ENCODE data around the gene SERPINI2.
"Not testable (repeated sequence)": the region's sequence is repeated elsewhere in the genome, so short reads cannot be mapped to it uniquely, and the experiment has no call there.

Gene SERPINI2

DNA sequence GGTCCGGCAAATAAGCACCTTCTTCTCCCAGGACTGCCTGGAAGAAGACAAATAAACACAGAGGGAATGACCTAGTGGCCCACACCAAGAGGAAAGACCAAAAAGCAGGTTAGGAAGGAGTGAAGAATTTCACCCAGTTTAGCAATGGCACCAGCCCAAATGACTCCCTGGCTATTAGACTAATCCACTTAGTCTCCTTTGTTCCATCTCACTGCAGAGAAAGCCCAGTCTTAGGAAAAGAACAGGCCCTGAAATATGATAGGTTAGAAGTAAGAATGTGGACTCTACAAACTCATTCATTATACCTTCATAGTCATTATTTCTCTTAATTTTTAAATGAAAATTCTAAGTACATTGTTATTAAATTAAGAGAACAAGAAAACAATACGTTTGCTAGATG lies 23.2 kb downstream of the SERPINI2 start:
- DNase-seq, result no peak
- intact Hi-C loops (cut with DNase I), result no loop called here

DNA sequence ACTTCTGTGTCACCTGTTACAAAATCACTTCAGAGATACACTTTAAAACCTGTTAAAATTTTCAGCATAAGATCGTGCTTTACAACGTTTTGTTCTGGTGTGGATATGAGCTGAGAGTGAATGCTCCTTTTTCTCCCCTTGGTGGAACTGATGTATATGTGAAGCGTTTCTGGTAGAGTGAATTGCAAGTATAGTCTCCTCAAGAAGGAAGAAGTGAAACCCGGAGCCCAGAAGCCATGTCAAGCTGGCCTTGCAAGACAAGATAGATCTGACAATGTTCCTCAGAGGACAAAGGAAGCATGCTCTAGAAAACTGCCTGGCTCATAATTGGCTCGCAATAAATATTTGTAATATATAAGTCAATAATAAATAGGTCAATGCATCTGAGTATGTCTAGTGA lies 23.6 kb downstream of the SERPINI2 start:
- no peak for DNase-seq
- intact Hi-C loops (cut with DNase I), result no loop called here

DNA sequence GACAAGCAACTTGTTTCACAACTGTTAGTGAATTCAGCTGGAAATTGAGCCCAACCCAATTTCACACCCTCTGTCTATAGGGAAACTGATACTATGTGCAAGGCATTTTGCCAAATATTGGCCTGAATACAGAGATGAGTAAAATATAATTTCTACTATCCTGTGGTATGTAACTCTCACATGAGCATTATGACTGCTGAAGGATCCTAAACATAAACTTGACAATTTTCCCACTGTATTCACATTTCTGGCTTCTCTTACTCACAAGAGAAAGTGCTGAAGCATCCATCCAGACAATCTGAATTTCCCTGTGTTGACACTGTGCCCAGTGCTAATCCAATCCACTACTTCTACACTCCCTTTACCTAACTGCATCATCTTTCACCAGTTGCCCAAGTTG lies 28.4 kb downstream of the SERPINI2 start:
- intact Hi-C loops (cut with DNase I), result no loop called here
- DNase-seq, result no peak

DNA sequence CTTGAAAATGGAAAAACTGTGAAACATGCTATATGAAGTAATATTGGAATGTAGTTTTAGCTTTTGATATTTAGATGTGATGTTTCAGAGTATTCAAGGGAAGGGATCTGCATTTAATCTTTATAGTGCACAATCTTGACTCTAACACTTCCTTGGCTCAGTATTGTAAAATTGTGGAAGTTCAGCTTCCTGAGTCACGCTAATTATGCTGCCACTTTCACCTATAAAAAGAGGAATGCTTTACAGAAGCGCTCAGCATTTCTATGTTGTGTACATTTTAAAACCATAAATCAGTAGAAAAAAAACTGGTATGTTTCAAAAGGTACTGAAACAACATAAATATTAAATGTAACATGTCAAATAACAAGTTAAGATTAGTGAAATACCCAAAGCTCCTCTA lies 32.6 kb downstream of the SERPINI2 start:
- intact Hi-C loops (cut with DNase I), result no loop called here
- no peak for DNase-seq

DNA sequence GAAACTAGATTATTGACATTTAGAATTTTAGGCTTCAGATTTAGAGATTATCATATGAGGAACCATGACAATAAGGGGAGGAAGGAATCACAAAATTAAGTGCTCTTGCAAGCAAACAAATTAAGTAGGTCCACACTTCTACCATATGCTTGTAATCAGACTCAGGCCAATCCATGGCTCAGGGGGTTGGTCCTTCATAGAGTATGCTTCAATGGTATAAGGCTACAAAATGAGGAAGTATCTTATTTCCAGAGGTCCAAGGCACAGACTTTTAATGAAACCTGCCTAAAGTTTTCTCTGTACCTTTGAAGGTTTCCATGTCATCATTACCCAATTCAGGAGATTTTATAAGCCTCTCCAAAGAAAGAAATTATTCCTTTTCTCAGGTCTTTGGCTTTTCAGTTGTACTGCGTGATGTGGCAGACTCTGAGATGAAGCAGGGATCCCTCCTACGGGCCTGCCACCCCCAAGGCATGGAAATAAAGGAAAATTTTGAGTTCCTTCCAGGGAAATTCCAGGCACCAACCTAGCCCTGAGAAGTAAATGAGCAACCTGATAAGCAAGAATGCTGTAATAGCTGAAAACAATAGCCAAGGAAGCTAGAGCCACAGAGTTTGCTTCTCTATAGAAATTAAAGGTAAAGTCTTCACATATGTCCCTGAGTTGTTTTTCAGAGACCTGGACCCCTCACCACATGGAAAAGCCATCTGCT lies 36.3 kb downstream of the SERPINI2 start:
- no peak for DNase-seq
- intact Hi-C loops (cut with DNase I), result no loop called here

DNA sequence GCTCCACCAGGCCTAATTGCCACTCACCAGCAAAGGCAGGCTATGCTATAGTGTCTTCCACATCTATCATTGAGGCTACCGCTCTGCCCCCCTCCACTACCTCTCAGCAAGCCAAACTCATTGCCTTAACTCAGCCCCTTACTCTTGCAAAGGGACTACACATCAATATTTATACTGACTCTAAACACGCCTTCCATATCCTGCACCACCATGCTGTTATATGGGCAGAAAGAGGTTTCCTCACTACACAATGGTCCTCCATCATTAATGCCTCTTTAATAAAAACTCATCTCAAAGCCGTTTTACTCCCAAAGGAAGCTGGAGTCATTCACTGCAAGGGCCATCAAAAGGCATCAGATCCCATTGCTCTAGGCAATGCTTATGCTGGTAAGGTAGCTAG lies 46.9 kb downstream of the SERPINI2 start:
- intact Hi-C loops (cut with DNase I); DNase-seq: not testable (repeated sequence)

DNA sequence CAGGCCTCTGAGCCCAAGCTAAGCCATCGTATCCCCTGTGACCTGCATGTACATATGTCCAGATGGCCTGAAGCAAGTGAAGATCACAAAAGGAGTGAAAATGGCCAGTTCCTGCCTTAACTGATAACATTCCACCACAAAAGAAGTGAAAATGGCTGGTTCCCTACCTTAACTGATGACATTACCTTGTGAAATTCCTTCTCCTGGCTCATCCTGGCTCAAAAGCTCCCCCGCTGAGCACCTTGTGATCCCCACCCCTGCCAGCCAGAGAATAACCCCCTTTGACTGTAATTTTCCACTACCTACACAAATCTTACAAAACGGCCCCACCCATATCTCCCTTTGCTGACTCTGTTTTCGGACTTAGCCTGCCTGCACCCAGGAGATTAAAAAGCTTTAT lies 51.4 kb downstream of the SERPINI2 start:
- intact Hi-C loops (cut with DNase I); DNase-seq: not testable (repeated sequence)

DNA sequence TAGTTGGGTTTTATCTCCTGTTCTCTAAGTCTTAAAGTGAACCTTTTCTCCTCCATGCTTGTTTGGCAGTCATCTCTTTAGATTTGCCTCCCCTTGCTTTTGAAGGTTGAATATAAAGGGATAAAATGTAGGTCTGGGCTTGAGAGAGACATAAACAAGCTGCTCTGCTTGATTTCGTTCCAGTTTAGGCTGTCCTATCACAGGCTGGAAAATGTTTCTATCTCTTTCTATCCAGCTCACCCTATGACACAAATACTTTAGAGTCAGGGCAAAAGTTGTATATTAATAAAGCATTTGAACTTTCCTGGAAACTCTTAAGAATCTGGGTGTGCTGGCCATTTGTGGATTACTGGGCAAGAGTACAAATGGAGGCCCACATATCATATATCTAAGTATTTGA lies 64.2 kb downstream of the SERPINI2 start:
- no peak for DNase-seq
- intact Hi-C loops (cut with DNase I), result loop anchor here (5.0 to 10.0 kb wide), 2 partner anchors 333 to 625 kb away; no protein-coding TSS in a partner anchor

DNA sequence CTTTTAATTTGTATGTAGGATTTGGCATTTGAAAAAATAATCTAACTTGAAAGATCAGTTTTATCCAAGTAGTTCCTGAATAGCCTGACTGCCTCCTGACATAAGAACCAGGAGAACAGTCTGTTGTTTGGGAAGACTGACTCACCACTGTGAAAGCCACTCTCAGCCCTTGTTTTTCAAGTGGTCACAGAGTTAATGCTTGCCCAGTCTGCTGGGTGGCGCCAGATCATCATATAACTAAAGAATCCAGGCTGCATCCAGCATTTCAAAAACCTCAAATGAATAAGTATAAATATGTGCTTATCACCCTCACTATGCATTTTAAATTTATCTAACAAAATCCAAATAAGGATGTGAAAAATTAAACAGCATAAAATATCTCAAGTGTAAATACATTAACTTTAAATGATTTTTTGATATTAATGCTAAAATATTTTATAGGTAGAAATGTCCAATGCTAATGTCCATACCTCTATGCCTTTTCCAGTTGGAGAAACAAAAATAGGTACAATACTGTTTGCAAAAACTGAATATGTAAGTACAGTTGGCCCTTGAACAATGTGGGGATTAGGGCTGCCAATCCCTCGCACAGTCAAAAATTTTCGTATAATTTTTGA lies 66.9 kb downstream of the SERPINI2 start:
- DNase-seq, result peak; percentile 32 to 94 (median 62)
- intact Hi-C loops (cut with DNase I), result loop anchor here (1.0 to 10.0 kb wide), 4 partner anchors 277 to 628 kb away; no protein-coding TSS in a partner anchor

DNA sequence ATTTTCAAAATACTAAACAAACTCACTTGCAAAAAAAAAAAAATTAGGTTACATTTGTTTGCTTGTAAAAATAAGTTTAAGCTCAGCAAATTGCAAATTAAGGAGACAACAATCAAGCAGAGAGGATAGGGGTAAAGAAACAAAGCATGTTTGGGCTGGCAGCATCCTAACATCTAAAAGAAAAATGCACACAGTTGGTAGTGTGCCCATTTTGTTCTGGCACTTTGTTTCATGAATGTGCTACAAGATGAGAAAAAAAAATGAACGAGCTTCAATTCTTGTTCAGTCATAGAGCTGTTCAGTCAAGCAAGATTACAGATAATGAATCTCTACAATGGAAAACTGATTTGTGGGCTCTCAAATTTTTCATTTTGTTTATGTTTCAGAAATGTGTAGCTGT lies 76.0 kb downstream of the SERPINI2 start:
- no peak for DNase-seq
- intact Hi-C loops (cut with DNase I), result no loop called here

DNA sequence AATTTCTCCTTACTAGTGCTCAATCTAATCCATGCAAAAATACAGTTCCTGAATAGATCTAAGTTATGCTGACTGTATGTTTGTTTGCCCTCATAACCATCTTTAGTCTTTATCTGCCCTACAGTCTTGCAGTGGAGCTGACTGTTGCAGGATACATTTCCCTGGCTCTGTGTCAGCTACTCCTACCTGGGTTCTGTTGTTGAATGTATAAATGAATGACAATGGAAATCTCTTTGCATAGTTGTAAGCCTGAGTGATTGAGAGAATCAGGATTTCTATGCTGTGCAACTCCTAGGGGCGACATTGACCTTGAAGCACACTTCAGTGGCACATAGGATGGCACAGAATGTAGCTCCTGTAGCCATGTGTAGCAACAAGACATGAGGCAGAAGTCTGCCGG lies 77.8 kb downstream of the SERPINI2 start:
- DNase-seq, result no peak
- intact Hi-C loops (cut with DNase I), result no loop called here

DNA sequence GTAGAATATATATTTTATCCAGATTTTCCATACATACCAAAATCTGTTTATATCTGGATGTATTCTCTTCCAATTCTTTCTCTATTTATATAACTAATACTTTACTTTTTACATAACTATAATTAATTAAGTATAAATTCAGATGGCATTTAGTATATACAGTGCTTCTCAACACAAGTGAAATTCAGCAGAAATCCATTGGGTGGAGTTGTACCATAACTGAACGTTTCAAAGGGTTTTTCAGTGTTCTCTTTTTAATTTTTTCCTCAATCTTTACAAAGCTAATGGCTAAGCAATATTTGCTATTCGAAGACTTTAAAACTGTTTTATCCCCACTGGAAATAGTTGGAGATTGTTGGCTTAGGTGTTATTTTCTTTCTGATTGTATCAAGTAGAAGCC lies 79.8 kb downstream of the SERPINI2 start:
- intact Hi-C loops (cut with DNase I), result no loop called here
- DNase-seq, result no peak

All from posterior cingulate gyrus (tissue), 11 donors.